ENCODE measurements around the gene PLXNA2. TPM values are rescaled to one million over a fixed set of nuclear protein-coding genes. Genes with fewer than 3 reads are reported as not detected.

PLXNA2 gene
- total RNA-seq, 1 donor from 2014 or later = 9.3 TPM

DNA sequence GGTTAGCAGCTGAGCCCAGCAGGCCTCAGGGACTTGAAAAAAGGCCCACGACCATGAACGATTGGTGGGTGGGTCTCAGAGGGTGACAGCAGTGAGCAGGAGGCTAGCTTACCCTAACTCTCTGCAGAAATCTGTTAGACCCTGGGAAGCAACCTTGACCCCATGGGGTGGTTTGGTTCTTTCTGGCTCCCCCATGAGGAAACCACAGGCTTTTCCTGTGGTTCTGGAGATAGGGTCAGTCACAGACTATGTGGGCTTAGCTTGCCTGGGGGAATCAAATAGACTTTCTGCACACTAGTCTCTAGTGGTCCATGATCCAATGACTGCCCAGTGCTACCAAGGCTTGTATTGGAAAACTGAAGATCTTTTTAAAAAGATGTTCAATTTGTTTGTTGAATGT lies 118.1 kb downstream of the PLXNA2 start:
- no peak for ATAC-seq
- no peak for DNase-seq (ENCODE audit: low spot score)

DNA sequence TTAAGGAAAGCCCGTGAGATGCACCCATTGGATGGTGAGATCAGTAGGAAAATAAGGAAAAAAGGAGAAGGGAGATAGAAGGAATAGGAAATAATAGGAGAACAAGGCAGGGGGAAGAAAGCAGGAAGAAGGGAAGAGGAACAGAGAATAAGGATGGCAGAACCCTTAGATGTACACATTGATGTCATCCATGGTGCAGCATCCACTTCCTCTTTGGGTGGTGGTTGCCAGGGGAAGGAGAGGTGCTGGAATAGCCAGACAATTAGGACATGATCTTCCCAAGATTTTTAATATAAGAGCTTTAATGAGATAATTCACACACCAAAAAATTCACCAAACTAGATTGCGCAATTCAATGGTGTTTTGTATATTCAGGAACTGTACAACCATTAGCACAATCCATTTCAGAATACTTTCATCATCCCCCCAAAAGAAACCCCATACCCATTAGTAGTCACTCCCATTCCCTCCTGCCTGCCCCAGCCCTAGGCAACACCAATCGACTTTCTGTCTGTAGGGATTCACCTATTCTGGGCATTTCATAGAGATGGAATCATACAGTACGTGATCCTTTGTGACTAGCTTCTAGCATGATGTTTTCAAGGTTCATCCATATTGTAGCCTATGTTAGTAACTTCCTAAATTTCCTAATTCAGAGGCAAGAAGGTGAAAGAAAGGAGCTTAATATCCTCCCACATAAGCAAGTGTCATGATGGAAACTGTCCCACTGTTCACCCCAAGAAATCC lies 121.4 kb downstream of the PLXNA2 start:
- DNase-seq (ENCODE audit: low spot score) (no peak), ATAC-seq (no peak)

DNA sequence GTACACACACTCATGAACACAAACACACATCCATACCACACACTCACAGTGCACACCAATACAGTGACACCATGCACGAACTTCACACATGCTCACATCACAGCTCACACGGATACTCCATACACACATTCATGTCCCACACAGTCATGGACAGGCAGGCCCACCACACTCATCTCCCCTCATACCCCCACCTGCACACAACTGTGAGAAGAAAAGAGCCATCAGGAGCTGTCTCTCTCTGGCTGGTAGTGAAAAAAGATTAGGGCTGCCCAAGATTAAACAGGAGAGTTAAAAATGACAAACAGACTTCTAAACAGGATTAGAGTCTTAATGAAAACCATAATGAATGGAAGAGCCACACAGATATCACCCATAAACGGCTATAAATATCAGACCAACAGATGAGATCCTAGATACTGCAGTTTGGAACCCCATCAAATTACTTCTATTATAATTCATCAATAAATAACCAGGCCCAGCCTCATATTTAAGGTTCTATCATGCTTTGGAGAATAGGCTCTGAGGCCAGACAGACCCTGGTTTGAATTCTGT lies 122.3 kb downstream of the PLXNA2 start:
- DNase-seq (ENCODE audit: low spot score) = no peak
- ATAC-seq = no peak

DNA sequence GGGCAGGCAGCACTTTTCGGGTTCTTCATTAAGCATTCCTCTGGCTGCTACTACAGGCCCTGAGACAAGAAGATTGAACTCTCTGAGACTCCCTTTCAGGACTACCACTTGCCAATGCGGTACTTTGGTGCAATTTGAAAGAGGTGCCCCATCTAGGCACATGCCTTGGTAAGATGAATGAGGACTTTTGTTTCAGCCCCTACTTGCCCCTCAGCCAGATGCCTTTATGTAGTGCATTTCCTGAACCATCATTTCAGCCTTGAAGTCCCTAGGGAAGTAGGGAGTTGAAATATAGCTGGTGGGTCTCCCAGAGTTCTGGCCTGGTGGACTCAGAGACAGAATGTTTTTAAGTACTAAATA lies 123.8 kb downstream of the PLXNA2 start:
- no peak for DNase-seq (ENCODE audit: low spot score)
- no peak for ATAC-seq

DNA sequence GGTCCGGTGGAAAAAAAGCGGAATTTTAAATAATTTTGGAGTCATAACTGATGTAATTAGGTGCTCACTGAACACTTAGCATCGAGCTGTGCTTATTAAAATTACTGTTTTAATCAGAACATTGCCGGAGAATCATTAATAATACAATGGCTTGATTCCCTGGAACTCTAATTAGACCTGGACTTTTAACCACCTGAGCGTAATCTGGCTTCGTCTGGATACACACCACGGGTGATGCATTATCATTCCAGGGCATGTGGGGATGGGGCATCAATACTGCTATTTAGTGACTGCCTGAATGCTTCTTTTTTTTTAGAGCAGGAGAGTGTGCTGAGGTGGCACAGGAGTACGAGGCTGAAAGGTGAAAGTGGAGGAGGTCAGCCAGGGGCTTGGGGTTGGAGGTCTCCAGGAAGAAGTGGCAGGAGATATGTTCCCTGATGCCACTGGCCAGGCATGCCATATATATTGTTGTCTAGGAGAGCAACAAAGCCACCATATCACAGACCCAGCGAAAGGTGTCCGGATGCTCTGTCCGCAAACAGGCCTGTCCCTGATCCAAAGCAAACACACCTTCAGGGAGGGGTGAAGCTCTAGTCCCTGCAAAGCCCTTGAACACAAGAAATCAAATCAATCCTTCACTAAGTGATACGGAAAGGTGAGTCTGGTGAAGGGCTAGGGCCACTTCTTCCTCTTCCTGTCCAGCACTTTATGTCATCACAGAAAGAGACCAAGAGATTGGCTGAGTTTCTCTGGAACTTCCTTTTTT lies 125.2 kb downstream of the PLXNA2 start:
- DNase-seq (ENCODE audit: low spot score) = peak; percentile 55
- peak; percentile 74 for ATAC-seq

DNA sequence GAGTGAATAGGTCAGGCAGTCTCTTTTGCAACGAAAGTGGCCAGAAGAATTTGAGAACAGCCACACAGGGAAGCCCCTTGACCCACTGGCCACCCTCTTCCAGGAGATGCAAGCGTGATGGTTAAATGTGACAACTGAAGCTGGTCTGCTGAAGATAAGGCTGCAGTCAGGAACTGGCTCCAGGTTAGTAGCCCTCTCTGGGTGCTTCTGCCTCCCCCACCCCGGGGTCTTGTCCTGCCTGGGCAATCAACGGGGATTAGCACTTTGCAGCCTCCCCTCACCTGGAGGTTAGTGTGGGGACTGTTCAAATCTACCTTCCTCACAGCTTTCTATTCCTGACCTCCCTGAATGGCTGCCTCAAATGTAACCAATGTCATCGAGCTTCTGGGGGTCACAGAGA lies 125.9 kb downstream of the PLXNA2 start:
- DNase-seq (ENCODE audit: low spot score) (no peak), ATAC-seq (no peak)

DNA sequence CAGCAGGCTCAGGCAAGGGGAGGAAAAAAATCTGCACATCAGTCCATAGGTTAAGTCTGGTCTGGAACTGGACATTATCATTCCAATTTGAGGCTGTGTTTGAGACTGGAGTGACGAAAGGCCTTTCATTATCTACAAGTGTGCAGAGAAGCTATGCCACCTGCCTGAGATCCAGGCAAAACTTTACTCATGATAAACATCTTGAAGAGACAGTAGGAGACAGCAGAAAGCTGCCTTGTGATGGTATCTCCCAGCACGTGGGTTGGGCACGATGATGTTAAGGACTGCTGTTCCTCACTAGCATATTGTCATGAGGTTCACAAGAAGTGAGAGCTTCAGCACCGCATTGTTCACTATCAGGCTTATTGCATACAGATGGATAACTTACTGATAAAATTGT lies 126.4 kb downstream of the PLXNA2 start:
- DNase-seq (ENCODE audit: low spot score) (no peak), ATAC-seq (no peak)

DNA sequence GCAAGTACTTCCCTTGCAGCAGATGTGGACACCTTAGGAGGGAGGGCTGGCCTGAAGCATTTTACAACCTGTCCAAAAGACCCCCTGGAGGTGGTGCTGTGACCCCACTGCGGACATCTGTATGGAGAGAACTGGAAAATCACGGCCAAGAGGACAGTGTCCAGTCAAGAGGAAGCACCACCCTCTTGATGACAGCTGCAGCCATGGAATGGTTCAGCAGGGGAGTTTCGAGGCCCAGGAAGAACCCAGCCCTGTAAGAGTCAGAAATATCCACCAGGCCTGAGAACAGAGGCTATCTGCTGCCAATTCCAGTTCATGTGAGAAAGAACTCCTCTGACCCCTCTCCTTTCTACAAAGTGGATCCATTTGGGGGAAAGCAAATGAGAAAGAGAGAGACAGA lies 126.8 kb downstream of the PLXNA2 start:
- DNase-seq (ENCODE audit: low spot score) = no peak

DNA sequence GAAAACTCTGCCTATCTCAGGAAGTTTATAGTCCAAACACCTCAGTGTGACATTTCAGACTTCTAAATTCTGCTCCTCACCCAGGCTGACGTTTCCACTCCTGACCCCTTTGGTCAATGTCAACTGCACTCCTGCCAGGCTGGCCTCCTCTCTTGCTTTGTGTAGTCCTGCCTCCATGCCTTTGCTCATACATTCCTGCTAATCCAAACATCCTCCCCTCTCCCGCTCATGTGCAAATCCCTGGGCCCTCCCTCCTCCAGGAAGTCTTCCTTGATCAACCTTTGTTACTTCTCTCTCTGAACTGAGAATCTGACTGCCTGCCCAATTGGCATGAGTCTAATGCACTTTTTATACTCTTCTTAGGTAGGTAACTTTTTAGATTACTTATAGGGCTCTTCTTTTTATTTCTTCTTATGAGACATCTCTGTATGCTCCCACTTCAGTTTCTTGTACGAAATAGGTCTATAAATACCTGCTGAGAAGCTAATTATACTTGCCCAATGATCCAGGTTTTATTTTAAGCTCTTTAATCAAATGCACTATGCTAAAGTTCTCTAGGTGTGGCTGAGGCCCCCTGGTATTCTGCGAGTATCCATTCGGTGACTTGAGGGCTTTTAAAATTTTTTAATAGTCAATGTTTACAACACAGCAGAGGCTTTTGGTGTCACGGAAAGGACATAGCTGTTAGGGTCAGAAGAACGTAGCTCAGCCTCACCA lies 128.1 kb downstream of the PLXNA2 start:
- ATAC-seq (no peak), DNase-seq (ENCODE audit: low spot score) (no peak)

More for the DNA sequence above, 126.8 kb downstream of the PLXNA2 start:
- no peak for ATAC-seq

DNA sequence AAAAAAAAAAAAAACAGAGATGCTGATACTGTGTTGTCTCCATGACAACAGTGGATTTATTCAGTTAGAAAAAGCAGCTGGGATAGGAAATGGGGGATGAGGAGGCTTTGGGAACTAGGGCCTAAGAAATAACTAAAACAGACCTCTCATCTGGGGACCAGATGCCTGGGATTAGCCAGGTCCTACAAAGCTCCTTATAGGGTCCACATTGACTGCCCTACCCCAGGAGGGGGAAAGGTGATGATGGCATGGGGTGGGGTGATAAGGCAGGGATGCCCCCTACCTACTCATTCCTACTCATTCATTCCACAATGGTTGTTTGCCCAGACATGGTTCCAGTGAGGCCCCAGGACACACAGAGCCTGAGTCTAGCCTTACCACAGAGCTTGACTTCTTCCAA lies 131.2 kb downstream of the PLXNA2 start:
- no peak for ATAC-seq
- DNase-seq (ENCODE audit: low spot score) = no peak

DNA sequence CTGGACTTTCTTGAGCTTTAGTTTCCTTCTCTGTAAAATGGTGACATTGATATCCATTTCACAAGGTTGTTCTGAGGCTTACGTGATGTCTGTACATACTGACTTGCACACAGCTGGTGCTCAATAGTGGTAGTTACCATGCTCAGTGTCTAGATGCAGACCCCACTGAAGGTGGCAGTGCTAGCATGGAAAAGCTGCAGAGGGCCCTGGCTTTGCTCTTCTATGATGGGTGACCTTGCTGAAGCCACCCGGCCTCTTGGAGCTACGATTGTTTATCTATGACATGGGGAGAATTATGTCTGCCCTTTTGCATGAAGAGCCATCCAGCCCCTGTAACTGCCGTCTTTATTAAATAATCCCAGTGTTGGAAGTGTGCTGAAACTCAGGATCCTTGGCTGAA lies 131.8 kb downstream of the PLXNA2 start:
- no peak for ATAC-seq
- DNase-seq (ENCODE audit: low spot score) = no peak

DNA sequence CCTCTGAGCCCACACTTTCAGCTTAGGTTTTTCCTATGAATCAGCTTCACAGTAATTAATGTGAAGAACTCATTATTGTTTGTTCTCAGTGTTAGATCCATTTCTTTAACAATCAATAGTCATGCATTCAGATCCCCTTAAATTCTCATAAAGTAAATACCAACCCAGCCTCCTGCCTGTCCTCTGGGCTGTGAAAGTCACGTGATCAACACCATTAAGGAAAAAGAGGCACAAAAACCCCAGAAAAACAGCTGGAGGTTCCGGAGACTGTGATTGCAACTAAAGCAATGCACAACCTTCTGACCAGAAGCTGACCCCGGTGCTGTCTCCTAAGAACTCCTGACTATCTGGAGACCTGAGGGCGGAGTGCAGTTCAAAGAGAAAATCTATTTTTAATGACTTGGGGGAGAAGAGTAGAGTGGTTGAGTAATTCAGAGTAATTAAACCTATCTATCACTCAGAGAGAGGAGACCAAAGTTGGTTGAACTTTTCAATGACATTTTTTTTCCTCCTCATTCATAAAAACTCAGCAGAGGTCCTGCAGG lies 132.5 kb downstream of the PLXNA2 start:
- DNase-seq (ENCODE audit: low spot score) (no peak), ATAC-seq (no peak)

DNA sequence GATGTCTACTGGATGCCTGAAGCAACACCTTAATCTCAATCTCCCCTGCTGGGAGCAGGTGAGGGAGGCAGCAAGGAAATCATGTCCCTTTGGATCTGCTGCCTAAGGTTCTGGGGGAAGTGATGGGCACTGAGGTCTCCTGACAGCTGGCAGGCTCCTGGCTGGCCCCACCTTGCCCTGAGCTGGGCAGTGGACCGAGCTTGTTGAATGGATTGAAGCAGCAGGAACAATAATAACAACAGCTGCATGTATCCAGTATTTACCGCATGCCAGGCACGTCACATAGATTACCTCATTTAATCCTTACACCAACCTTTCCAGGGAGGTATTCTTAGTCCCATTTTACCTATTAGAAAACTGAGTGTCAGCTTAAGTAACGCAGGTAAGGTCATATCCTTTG lies 133.9 kb downstream of the PLXNA2 start:
- DNase-seq (ENCODE audit: low spot score) = no peak
- ATAC-seq = no peak

DNA sequence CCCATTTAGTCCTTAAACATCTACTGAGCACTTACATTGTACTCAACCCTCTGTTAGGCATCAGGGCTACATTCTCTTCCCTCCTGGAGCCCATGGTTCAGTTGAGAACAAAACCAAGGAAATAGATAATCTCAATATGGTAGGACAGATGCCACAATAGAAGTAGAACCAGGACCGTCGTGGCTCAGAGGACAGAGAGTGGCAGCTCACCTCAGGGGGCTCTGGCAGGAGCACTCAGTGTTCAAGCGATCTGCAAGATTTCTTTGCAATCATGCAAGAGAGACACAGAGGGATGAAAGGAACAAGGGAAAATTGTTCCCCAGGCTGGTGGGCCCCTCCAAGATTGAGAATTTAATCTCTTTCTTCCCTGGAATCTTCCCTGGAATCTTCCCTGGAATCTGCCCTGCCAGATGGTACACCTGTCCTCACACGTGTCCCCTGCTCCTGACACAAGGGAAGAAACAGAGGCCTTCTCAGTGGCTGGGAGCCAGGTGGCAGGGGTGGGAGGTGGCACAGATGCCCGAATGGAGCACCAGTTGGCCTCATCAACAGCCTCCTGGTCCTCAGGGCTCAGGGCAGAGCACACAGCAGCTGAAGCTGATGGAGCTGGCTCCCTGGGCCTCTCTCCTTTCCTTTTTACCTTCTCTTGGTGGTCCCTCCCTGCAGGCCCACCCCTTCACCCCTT lies 135.4 kb downstream of the PLXNA2 start:
- no peak for DNase-seq (ENCODE audit: low spot score)
- ATAC-seq = no peak

DNA sequence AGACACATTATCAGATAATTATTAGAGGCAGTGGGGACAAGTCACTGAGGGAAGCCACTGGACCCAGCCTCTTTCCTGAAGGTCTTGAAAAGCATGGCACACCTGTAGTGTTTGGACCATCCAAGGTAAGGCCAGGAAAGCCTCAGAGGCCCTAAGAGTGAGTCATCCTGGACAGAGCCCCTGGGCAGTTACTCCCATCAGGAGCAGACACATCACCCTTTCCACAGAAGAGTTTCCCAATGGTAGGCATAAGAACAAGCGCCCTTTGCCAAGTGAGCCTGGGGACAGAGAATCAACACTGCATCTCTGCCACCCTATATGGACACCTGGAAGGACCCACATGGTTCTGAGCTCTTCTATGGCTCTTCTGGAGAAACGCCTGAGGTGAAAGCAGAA lies 136.0 kb downstream of the PLXNA2 start:
- no peak for ATAC-seq
- no peak for DNase-seq (ENCODE audit: low spot score)

DNA sequence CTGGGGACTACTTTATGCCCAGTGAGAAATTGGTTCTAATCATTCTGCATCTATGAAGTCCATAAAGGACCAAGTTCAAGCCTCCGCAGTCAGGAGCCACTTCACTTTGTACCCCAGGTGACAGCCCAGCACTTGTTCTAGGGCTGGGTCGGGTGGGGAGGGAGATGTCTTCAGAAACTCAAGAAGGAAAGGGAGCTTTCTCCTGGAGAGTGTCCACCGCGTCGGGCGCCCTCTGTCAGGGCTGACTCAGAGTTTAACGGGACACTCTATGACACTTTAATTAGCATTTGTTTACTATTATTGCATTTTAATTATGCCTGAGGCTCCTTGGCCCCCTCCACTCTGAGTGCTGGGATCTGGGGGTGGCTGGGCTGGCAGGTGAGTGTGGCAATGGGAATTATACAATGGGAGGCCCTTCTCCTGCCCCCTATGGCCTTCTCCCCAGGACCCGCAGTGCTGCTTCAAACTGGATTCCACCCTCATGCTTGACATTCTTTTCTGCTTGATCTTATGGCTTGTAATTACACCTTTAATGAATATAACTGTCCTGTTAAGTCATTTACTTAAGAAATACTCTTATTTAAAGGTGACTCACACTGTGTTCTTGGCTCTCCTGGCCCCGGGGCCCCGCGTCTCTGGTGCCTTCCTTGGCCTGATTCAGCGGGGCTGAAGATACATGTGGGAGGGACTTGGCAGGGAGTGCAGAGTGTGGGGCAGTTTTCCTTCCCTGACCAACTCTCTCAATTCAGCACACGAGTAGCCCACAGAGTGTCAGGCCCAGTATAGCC lies 136.6 kb downstream of the PLXNA2 start:
- no peak for ATAC-seq
- no peak for DNase-seq (ENCODE audit: low spot score)

DNA sequence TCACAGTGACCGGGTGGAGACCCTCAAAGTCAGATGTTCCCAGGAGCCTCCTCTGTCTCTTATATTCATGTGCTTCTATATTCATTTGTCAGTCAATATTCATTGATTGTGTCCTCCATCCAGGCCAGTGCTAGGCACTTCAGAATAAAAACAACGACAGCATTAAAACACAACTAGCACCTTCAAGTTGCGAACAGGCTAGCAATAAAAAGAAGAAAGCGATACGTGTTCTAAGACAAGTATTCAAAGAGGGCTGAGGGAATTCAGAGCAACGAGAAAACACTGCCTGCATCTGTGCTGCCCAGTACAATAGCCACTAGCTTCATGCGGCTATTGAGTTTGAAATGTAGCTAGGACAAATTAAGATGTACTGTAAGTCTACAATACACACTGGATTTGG lies 138.0 kb downstream of the PLXNA2 start:
- DNase-seq (ENCODE audit: low spot score) (no peak), ATAC-seq (no peak)

DNA sequence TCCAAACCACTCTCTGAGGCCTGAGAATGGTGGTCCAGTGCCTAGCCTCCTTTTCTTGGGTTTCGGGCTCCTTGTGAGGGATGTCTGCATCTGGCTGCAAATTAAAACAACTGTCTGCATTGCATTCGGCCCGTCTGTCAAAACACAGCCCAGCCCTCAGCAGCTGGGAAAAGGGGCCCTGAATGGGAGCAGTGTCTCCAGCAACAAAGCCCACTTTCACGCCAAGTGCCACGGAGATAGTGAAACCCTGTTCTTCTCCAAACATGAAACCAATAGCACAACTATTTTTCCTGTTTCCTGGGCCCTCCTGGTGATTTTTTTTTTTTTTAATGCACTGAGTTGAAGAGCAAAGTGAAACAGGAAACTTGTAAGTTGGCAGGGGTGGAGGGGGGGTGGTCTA lies 138.4 kb downstream of the PLXNA2 start:
- no peak for DNase-seq (ENCODE audit: low spot score)
- ATAC-seq = no peak

DNA sequence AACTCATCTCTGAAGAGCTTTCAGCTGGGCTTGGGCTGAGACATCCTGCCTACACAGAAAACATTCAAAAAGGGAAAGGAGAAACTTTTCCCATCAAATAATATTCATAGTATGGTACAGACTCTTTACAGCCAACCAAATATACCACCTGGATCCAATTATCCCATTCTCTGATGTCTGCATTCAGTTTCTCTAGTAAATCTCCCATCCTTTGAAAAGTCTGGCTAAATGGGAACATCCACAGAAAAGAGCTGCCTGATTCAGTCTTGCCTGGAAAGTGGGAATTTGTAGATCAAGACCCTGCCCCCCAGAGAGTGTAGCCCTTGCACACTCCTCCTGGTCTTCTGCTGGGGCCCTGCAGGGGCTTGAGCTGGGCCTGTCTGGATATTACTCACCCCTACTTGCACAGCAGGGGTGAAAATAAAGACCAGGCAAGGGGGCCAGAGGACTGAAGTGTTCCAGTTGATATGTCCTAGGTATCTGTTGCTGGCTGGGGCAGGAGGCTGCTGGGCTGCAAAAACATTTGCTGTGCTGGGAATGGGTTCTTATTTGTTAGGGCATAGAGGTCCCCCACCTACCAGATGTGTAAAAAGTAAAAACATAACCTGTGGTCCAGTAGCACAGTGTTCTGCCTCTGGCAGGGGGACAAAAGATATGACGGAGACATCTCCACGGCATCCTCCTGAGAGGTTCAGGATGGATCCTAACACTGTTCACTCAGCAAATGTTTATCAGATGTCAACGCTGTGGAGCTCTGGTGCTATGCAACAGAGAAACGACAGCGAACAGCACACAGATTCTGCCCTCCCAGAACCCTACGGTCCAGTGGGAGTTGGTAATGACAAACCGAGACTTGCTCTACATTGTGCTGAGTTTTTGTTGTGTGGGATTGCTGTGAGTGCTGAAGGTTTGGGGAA lies 140.3 kb downstream of the PLXNA2 start:
- DNase-seq (ENCODE audit: low spot score) (no peak), ATAC-seq (no peak)

Measured in left lobe of liver (tissue), 2 donors.